ENCODE results near the gene MMP11.
"Not testable (repeated sequence)": the region's sequence is repeated elsewhere in the genome, so short reads cannot be mapped to it uniquely, and the experiment has no call there.

The MMP11 gene, protein sequence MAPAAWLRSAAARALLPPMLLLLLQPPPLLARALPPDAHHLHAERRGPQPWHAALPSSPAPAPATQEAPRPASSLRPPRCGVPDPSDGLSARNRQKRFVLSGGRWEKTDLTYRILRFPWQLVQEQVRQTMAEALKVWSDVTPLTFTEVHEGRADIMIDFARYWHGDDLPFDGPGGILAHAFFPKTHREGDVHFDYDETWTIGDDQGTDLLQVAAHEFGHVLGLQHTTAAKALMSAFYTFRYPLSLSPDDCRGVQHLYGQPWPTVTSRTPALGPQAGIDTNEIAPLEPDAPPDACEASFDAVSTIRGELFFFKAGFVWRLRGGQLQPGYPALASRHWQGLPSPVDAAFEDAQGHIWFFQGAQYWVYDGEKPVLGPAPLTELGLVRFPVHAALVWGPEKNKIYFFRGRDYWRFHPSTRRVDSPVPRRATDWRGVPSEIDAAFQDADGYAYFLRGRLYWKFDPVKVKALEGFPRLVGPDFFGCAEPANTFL

DNA sequence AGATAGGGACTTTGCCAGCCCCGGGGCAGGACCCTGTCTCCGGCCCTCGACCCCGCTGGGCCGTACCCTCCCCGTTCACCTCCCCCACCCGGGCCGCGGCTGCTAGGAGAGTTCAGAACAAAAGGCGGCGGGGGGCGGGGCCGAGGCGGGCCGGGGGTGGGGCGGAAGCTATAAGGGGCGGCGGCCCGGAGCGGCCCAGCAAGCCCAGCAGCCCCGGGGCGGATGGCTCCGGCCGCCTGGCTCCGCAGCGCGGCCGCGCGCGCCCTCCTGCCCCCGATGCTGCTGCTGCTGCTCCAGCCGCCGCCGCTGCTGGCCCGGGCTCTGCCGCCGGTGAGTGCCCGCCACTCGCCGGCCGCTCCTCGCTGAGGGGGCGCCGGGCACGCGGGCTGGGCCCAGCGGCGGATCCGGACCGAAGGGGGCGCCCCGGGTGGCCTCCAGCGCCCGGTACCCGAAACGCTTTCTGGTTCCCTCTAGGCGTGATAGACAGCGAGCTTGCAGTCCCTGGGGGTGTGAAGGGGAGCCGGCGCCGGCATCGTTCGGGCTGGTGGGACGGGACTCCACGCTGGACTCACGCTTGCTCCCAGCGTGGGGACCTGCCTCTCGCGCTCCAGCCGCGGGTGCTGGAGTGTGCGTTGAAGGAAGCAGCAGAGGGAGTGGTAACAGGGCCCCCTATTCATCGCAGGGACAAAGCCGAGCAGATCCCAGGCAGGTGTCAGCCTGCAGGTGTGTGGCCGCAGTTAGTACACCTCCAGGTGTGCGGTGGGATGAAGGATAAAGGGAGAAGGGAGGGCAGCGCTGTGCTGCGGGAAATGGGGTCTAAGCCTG is at the start of gene MMP11:
Gene MMP11, plus strand, starts transcription at position 201 of the 825 bp plus-strand sequence. Its CDS starts 22 bp downstream, at position 223.
- peak; percentile 66 for DNase-seq

DNA sequence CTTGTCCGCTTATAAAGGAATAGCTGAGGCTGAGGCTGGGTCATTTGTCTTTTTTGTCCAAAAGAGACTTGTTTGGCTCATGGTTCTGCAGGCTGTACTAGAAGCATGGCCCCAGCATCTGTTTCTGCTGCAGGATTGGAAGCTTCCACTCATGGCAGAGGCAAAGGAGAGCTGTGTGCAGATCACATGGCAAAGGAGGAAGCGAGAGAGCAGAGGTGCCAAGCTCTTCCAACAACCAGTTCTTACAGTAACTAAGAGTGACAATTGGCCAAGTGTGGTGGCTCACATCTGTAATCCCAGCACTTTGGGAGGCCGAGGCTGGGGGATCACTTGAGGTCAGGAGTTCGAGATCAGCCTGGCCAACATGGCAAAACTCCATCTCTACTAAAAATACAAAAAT is 44.5 kb upstream of the MMP11 start:
- not testable (repeated sequence) for DNase-seq

DNA sequence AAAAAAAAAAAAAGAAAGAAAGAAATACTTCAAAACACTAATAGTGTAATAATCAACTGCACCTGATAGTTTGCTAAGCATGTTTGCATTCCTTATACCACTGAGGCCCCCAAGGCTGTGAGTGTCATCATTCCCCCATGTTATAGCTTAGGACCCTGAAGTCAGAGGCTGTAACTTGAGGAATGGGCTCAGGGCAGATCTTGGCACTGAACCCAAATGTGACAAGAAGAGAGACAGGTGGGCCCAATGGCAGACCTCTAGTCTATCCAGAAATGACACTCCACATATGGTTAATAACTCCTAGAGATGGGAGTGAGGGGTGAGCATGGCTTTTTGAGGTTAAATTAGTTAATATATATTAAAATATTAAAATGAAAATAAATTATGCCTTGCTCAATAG is 35.0 kb upstream of the MMP11 start:
- no peak for DNase-seq

DNA sequence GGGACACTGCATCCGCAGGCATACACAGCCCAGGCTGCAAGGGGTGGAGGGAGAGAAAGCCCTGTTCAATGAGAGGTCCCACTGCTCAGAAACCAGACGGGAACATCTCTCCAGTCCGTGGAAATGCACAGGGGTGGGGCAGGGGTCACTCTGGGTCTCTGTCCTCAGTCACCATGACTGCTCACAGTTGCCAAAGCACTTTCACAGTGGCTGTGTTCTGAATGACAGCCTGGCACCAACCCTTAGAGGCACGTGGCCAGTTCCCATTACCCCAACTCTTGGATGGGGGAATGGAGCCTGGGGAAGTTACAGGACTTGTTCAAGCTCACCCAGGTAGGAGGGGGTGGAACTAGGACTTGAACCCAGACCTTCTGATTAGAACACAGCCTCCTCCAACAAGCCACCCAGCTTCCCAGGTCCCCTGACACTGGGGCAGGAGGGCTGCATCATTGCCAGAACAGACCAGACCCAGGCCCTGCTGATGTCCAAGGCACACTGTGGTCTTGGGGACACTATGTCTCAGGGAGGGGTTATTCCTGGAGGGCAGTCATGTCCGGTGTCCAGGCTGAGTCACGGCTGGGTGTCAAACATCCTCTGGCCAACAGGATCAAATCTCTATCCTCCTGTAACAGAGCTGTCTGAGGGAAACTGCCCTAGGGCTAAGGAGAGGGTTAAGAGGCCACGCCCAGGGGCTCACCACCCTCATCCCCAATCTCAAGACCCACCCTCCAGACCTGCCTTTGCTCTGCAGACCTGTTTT is 30.0 kb upstream of the MMP11 start:
- DNase-seq: no peak

DNA sequence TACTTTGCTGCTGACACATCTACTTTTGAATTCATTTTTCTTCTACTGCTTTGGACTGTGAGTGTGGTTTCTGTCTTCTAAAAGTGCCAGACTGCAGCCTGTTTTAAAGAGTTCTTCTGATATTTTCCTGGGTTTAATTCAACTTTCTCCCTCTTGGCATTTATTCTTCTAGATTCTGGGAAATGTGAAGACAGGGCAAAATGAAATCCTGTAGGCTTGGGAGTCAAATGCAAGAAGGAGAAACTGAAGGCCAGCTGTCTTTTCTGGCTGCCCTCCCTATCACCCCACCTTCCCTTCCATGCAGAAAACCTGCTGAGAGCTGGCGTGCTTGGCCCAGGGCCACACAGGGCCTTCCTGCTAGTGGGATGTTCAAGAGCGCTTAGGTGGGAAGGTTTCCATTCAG is 29.3 kb upstream of the MMP11 start:
- no peak for DNase-seq

DNA sequence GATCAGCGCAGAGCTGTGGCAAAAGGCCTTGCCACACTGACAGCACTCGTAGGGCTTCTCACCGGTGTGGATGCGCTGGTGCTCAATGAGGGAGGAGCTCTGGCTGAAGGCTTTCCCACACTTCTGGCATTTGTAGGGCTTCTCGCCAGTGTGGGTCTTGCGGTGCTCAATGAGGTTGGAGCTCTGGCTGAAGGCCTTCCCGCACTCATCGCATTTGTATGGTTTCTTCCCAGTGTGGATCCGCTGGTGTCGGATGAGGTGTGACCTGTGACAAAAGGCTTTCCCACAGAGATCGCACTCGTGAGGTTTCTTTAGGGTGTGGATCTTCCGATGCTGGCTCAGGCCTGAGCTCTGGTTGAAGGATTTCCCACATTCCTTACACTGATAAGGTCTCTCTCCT is 28.6 kb upstream of the MMP11 start:
- no peak for DNase-seq

DNA sequence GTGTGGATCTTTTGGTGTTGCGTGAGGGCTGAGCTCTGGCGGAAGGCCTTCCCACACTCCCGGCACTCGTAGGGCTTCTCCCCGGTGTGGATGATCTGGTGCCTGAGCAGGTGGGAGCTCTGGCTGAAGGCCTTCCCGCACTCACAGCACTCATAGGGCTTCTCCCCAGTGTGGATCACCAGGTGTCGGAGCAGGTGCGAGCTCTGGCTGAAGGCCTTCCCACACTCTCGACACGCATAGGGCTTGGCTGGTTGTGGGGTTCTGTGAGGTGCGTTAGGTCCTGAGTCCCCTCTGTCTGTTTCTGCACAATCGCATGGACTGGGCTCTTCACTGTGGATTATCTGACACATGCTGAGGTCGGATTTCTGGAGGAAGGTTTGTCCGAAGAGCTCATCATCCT is 28.2 kb upstream of the MMP11 start:
- no peak for DNase-seq

DNA sequence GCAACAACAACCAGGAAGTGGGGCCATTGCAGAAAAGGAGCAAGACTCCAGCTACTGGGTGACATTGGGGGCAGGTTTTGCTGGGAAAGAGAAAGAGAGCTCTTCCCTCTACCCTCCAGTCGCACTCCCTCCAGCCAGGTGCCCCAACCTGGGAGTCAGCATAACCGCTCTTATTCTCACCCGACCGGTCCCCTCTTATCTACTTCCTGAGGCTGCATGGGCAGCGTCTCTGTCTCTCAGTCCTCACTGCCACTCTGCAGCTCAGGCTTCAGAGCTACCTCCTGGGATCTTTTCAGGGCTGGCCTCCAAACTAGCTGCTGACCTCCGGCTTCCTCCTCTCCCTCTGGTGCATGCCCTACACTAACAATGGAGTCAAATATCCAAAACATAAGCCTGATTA is 26.9 kb upstream of the MMP11 start:
- no peak for DNase-seq

DNA sequence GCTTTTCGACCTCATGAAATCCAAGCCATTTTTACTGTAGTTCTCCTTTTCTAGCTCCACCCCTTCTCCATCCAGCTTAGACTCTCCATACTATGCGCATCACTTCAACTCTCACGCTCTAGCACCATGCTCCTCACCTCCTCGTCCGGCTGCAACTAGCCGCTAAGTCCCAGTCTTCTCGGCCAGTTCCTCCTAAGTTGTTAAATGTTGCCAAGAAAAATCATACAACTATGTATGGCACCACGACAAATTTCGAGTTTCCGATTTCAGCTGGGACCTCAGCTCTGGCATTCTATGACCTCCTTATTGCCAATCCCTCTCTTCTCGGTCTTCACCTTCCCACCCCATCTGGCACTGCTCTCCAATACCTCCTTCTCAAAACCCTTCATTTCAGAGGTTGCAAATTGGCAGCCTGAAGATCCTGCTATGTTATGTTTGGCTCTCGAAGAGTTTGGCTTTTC is 22.8 kb upstream of the MMP11 start:
- DNase-seq: no peak

DNA sequence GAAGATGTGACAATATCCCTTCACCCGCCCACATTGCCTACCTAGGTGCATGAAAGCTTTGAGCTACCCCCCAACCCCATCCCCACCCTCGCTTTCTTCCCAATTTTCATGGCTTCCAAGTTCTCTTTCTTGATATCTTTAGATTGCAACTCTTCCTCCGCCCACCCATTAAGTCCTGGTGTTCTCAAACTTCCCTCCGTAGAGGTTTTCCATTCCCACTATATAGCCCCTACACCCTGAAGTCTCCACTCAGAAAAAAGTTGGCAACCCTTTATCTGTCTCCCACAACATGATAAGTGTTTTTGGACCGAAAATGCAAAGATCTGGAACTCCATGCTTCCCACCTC is 22.3 kb upstream of the MMP11 start:
- no peak for DNase-seq

DNA sequence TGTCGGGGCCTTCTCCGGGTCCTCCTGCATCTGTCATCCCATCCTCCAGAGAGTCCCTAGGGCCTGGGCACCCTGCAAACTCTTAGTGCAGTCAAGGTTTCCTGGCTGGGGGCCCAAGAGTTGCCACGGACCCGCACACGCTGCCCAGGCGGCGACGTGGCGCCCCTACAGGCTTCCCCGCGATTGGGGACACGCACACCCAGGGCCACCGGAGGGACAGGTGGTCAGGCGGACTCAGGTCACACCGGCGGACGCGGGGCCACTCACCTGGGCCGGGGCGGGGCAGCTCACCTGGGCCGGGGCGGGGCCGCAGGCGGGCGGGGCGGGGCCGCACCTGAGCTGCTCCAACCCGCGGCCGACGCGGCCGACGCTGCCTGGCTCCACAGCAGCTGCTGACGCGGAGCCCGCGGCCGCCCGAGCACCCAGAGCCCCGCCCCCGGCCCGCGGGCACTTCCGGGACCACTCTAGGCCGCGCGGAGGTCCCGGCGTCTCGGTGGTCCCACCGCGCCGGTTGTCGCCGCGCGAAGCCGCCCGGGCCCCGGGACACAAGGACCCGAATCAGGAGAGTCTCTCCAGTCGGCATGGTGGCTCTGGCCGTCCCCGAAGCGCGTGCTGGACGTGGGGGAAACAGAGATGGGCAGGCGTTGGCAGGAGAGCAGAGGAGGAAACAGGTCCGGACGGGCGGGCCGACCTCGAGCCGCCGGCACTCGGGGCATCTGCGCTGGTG is 21.8 kb upstream of the MMP11 start, which contains the start of gene ZNF70:
Gene ZNF70, minus strand, starts transcription at position 399 of the 727 bp plus-strand sequence. CDS start 5,972 bp downstream, outside the sequence.
- peak; percentile 97 for DNase-seq

DNA sequence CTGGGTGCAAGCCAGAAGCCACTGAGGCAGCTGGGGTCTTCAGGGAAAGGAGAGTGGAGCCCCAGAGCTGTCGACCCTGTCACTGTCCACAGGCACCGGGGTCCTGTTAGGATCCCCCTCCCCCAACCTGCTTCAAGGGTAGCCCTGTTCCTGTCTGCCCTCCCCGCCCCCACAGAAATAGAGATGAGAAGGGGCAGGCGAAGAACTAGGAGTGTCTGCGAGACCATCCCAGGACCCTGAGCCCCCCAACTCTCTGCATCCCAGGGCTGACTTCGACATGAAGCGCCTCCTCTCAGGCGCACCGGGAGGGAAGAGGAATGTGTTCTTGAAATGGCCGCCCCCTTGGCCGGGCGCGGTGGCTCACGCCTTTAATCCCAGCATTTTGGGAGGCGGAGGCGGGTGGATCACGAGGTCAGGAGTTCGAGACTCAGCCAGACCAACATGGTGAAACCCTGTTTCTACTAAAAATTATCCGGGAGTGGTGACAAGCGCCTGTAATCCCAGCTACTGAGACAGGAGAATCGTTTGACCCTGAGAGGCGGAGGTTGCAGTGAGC is 21.1 kb upstream of the MMP11 start:
- peak; percentile 43 for DNase-seq

DNA sequence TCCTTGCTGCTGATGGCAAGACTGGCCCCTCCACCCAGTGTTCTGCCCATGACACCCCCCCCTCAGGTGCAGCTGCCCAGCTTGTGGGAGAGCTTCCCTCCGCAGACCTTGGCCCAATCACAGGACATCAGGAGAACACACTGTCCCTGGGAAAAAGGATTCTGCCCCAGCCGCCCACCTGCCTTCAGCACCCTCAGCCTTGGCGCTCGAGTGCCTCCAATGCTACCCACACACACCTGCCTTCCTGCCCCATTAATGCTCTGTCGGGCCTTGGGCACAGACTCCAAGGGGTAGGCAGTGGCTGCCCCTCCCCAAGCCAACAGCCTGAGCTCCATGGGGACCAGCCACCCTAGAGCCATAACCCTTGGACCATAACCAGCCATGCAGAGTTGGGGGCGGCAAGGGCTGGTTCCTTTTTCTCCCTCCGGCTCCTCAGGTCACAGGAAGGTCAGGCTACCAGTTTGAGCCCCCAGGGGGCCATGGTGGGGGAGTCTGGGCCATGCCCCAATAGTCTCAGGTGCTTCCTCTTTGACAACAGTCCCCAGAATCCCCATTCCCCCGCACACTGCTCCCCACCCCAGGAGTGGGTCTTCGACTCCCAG is 20.5 kb upstream of the MMP11 start:
- DNase-seq: no peak

DNA sequence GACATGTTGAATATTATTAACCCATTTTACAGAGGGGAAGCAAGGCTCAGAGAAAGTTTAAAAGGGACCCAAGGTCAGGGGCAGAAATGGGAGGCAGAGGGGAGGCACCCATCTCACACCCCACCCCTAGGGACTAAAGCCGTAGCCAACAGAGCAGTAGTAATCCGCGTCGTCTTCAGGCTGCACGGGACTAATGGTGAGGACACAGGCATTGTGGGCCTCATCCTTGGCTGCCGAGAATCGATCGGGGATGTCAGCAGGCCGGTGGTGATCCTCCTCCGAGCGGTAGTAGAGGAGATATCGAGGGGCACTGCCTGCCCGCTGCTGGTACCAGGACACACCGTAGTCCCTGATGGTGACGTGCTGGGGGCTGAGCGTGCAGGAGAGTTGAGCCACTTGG is 19.9 kb upstream of the MMP11 start:
- DNase-seq: no peak

DNA sequence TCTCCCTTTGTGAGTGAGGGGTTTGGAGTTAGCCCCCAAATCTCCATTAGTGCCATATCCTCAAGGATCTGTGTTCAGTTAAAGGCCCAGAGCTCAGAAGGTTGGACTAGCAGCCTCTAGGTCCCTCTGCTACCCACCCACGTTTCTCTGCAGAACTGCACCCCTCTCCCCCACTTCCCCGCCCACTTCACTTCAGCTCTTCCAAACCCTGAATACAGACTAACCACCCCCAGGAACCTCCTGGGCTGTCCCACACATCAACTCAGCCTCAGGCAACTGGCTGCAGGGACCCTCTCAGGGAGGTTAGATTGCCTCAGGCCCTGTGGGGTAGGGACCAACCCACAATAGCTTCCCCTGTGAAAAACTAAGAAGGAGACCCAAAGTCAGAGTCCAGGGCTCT is 19.3 kb upstream of the MMP11 start:
- no peak for DNase-seq

DNA sequence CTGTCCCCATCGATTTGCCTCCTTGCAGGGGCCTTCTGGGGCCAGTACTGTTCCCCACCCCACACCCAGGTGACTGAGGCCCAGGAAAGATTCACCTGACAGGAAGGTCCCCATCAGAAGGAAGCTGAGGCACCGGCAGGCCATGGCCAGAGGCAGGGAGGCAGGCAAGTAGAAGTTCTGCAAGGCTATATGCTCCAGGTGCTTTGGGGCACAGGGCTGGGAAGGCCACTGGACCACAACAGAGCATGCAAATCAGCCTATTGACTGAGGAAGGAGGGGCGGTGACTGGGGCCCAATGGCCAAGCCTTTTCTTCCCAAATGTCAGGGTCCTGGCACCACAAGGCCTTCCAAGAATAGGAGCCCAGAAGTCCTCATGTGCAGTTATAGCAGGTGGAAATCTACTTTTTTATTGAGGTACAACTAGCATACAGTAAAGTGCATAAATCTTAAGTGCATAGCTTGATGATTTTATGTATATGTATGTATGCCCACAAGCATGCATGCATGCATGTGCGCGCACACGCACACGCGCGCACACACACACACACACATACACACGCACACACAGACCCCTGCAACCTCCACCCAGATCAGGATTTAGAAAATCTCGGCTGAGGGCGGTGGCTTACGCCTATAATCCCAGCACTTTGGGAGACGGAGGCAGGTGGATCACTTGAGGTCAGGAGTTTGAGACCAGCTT is 18.3 kb upstream of the MMP11 start, which contains the start of gene VPREB3:
Gene VPREB3, minus strand, starts transcription at position 206 of the 700 bp plus-strand sequence. Its CDS starts 62 bp downstream, at position 144.
- no peak for DNase-seq

DNA sequence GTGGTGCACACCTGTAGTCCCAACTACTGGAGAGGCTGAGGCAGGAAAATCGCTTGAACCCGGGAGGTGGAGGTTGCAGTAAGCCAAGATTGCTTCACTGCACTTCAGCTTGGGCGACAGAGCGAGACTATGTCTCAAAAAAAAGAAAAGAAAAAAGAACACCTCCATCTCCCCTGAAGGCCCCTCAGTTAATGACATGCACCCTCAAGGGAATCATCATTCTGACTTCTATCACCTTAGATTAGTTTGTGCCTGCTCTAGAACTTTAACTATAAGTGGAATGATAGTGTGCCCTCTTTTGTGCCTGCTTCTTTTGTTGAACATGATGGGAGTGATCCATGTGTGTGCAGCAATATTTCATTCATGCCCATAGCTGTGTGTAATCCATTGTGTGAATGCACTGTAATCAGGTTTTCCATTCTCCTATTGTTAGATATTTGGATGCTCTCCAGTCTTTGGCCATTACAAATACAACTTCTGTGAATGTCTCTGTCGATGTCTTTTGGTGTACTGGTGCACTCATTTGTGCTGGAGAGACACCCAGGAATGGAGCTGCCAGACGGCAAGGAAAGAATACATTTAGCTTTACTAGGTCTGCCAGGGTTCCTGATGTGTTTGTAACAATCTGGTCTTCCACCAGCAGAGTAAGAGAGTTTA is 17.5 kb upstream of the MMP11 start:
- DNase-seq: peak; percentile 83

DNA sequence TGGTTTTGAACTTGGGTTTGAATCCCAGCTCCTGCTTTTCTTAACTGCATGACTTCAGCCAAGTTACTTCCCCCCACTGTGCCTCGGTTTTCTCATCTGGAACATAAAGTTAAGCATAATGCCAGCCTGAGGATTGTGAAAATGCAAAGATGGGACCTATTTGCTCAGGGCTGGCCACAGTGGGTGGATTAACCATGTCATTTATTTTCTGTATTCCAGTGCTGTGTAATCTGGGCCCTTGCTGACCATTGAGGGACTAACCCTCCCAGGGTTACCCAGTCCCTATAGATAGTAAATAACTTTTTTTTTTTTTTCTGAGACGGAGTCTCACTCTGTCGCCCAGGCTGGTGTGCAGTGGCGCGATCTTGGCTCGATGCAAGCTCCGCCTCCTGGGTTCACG is 16.9 kb upstream of the MMP11 start:
- DNase-seq: no peak

DNA sequence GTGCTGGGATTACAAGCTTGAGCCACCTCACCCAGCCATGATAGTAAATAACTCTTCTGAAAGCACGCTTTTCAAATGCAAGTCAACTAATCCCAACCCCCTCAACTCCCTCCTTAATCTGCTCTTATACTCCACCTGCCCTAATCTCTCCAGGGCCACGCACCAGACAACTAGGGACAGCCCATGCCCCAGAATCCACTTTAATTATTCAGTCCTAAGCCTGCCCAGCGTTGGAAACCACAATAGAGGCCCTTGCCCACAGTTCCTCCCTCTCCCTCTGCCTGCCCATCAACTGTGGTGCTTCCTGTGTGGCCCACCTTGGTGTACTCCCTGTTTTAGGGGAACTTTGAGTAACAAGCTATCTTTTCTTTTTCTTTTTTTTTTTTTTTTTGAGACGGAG is 15.8 kb upstream of the MMP11 start:
- no peak for DNase-seq

DNA sequence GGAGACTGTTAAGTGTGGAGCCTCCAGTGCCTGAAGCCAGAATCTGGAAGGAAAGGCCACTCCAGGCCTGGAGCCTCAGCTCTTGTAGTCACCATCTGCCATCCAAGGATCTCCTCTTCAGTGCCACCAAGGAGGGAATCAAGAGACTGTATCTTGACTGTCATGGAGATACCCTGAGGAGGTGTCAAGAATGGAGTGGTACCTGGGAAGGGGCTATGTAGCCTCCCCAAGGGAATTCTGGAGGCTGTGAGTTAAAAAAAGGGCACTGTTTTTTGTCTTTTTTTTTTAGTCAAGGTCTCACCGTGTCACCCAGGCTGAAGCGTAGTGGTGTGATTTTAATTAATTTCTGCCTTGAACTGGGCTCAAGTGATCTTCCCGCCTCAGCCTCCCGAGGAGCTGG is 13.1 kb upstream of the MMP11 start:
- DNase-seq: no peak
